HuH-7.5 (cell line): ENCODE results near the gene TSKS.

ENCODE experiments used
- DNase-seq: peaks from one replicate; pipeline ENCODE4 v3.0.0; 2011; ENCODE audit warnings: low spot score

The TSKS gene

GRCh38 chr19:49792829-49793560 is 29.9 kb upstream of the TSKS start:
- no peak for DNase-seq

- DNase-seq, result no peak
Measured at GRCh38 chr19:49791776-49792445, 28.8 kb upstream of the TSKS start.

GRCh38 chr19:49790866-49791265 is 27.8 kb upstream of the TSKS start:
- no peak for DNase-seq

GRCh38 chr19:49788857-49789256 is 25.8 kb upstream of the TSKS start:
- no peak for DNase-seq

GRCh38 chr19:49787746-49788145 is 24.6 kb upstream of the TSKS start:
- no peak for DNase-seq

- DNase-seq, result no peak
Measured at GRCh38 chr19:49786376-49786820, 23.3 kb upstream of the TSKS start.

GRCh38 chr19:49782515-49782914 is 19.4 kb upstream of the TSKS start:
- no peak for DNase-seq

- no peak for DNase-seq
Measured at GRCh38 chr19:49781394-49781793, 18.3 kb upstream of the TSKS start.

GRCh38 chr19:49780861-49781260 is 17.8 kb upstream of the TSKS start:
- DNase-seq, result no peak

- no peak for DNase-seq
Measured at GRCh38 chr19:49779731-49780555, 16.8 kb upstream of the TSKS start.

- DNase-seq, result no peak
Measured at GRCh38 chr19:49776371-49776764, 13.3 kb upstream of the TSKS start.

- DNase-seq, result no peak
Measured at GRCh38 chr19:49775742-49776370, 12.8 kb upstream of the TSKS start.

GRCh38 chr19:49774969-49775368 is 11.9 kb upstream of the TSKS start:
- no peak for DNase-seq

- no peak for DNase-seq
Measured at GRCh38 chr19:49773663-49774350, 10.7 kb upstream of the TSKS start.

GRCh38 chr19:49772850-49773432 is 9.8 kb upstream of the TSKS start:
- DNase-seq, result no peak

- no peak for DNase-seq
Measured at GRCh38 chr19:49771674-49772139, 8.6 kb upstream of the TSKS start.

GRCh38 chr19:49770529-49770928 is 7.4 kb upstream of the TSKS start:
- DNase-seq, result no peak

- no peak for DNase-seq
Measured at GRCh38 chr19:49767967-49768581, 5.0 kb upstream of the TSKS start.

GRCh38 chr19:49767381-49767780 is 4.3 kb upstream of the TSKS start:
- DNase-seq, result no peak

GRCh38 chr19:49766930-49767299 is 3.8 kb upstream of the TSKS start, which contains the start of gene AP2A1:
TSS of gene AP2A1 (plus strand) at chr19:49767001. CDS start at chr19:49767134, 133 bp downstream.
- no peak for DNase-seq
